Endodermal cell (in vitro differentiated cells): ENCODE measurements around the gene CLCN4. TPM values are rescaled to one million over a fixed set of nuclear protein-coding genes. Genes with fewer than 3 reads are reported as not detected.

Experiments used
- DNase-seq: peaks from one replicate; pipeline ENCODE4 v3.0.0-alpha.2; 2017
- H3K27ac ChIP-seq: 2 replicates; pipeline ENCODE4 v1.5.1; 2013; ENCODE audit warnings: mild to moderate bottlenecking, low read depth, low read length, moderate library complexity
- H3K27me3 ChIP-seq: 2 replicates; pipeline ENCODE4 v1.6.1; 2013; ENCODE audit warnings: mild to moderate bottlenecking, low read length, moderate library complexity; ENCODE audit not compliant: insufficient read depth, control insufficient read depth, poor library complexity, severe bottlenecking
- H3K36me3 ChIP-seq: 2 replicates; pipeline ENCODE4 v1.7.0; 2013; ENCODE audit warnings: mild to moderate bottlenecking, low read length, moderate library complexity; ENCODE audit not compliant: control insufficient read depth, insufficient read depth
- H3K4me1 ChIP-seq: one replicate; pipeline ENCODE4 v1.7.0; 2013; ENCODE audit warnings: low read length; ENCODE audit not compliant: control insufficient read depth, insufficient read depth
- H3K4me3 ChIP-seq: 2 replicates; pipeline ENCODE4 v1.5.1; 2013; ENCODE audit warnings: mild to moderate bottlenecking, low read length, moderate library complexity
- H3K9ac ChIP-seq: 2 replicates; pipeline ENCODE4 v1.6.1; 2013; ENCODE audit warnings: mild to moderate bottlenecking, low read length, moderate library complexity; ENCODE audit not compliant: poor library complexity, severe bottlenecking; ENCODE audit errors: extremely low read depth
- H3K9me3 ChIP-seq: 2 replicates; pipeline ENCODE4 v1.6.1; 2013; ENCODE audit warnings: mild to moderate bottlenecking, low read length, moderate library complexity; ENCODE audit not compliant: control insufficient read depth
- H3K27ac Mint-ChIP-seq: 2 replicates; pipeline ENCODE4 v1.8.0; 2020; ENCODE audit warnings: mixed read lengths
- H3K27me3 Mint-ChIP-seq: 2 replicates; pipeline ENCODE4 v1.8.0; 2021; ENCODE audit warnings: mild to moderate bottlenecking, mixed read lengths; ENCODE audit not compliant: insufficient read depth
- H3K36me3 Mint-ChIP-seq: 2 replicates; pipeline ENCODE4 v1.8.0; 2020; ENCODE audit warnings: low read depth, mixed read lengths
- H3K4me1 Mint-ChIP-seq: 2 replicates; pipeline ENCODE4 v1.8.0; 2020; ENCODE audit warnings: mixed read lengths
- H3K4me3 Mint-ChIP-seq: 2 replicates; pipeline ENCODE4 v1.8.0; 2020; ENCODE audit warnings: mild to moderate bottlenecking, moderate library complexity, mixed read lengths
- H3K9me3 Mint-ChIP-seq: 2 replicates; pipeline ENCODE4 v1.8.0; 2020; ENCODE audit warnings: mild to moderate bottlenecking, mixed read lengths
- WGBS, 2 experiments: methylation state at CpG; one replicate each; pipeline versions ENCODE4 v1.1.5 to v1.1.7; 2013; ENCODE audit warnings: missing lambda C conversion rate in 2 of 2, mixed read lengths in 1 of 2; ENCODE audit not compliant: insufficient coverage in 1 of 2, insufficient read length in 1 of 2; 5-methylcytosine and 5-hydroxymethylcytosine counted together
- total RNA-seq, 2 donors: library from RNA; stranded (reverse); fragmentation: NEBNext Ultra II Directional in 1 of 2; extraction: Animal tissue kit (Norgen Biotek cat#: 25700) in 1 of 2; gene quantifications; 2 replicates in 1 of 2; 3 replicates in 1 of 2; pipeline ENCODE4 v1.2.1, GENCODE V29; 2021
- TF ChIP-seq, protein P1 (sequence below): fragments of 200-600 bp; sonication (generic); conservative IDR thresholded peaks from 2 replicates; pipeline ENCODE4 v1.5.0; 2021; ENCODE audit warnings: antibody characterized with exemption, mild to moderate bottlenecking

Gene CLCN4
- total RNA-seq, 2 donors from 2014 or later = 3.7 to 4.4 TPM

DNA sequence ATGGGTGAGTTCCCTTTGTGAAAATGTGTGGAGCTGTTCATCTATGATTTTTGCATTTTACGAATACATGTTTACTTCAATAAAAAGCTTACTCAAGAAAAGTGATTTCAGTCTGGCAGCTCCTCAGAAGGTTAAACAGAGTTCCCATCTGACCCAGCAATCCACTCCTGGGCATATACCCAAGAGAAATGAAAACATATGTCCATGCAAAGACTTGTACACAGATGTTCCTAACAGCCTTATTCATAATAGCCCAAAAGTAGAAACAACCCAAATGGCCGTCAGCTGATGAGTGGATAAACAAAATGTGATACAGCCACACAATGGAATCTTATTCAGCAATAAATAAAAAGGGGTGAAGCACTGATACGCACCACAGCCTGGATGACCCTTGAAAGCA, 20.8 kb downstream of the CLCN4 start:
- no peak for DNase-seq
- Mint-ChIP-seq H3K4me1 (peaks cover 8% of the 10 kb centered on the region), H3K36me3 (peaks cover 2% of the 10 kb centered on the region), H3K27me3 (no peaks in the 10 kb centered on the region), H3K27ac (no peak overlapping the region), H3K9me3 (peaks cover 75% of the 10 kb centered on the region), H3K4me3 (no peak overlapping the region)
- 88% methylated on average over 3 of the region's 3 CpGs; no CpG with 5 or more reads in 1 of the 2 experiments for WGBS, 2 experiments
- H3K4me3 ChIP-seq = no peak overlapping the region
- no peaks in the 10 kb centered on the region for H3K36me3 ChIP-seq
- H3K27me3 ChIP-seq = no peaks in the 10 kb centered on the region
- TF ChIP-seq, protein P1, sequence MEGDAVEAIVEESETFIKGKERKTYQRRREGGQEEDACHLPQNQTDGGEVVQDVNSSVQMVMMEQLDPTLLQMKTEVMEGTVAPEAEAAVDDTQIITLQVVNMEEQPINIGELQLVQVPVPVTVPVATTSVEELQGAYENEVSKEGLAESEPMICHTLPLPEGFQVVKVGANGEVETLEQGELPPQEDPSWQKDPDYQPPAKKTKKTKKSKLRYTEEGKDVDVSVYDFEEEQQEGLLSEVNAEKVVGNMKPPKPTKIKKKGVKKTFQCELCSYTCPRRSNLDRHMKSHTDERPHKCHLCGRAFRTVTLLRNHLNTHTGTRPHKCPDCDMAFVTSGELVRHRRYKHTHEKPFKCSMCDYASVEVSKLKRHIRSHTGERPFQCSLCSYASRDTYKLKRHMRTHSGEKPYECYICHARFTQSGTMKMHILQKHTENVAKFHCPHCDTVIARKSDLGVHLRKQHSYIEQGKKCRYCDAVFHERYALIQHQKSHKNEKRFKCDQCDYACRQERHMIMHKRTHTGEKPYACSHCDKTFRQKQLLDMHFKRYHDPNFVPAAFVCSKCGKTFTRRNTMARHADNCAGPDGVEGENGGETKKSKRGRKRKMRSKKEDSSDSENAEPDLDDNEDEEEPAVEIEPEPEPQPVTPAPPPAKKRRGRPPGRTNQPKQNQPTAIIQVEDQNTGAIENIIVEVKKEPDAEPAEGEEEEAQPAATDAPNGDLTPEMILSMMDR = no peak
- no peaks in the 10 kb centered on the region for H3K4me1 ChIP-seq
- no peak overlapping the region for H3K27ac ChIP-seq
- H3K9me3 ChIP-seq = no peaks in the 10 kb centered on the region
- no peak overlapping the region for H3K9ac ChIP-seq

DNA sequence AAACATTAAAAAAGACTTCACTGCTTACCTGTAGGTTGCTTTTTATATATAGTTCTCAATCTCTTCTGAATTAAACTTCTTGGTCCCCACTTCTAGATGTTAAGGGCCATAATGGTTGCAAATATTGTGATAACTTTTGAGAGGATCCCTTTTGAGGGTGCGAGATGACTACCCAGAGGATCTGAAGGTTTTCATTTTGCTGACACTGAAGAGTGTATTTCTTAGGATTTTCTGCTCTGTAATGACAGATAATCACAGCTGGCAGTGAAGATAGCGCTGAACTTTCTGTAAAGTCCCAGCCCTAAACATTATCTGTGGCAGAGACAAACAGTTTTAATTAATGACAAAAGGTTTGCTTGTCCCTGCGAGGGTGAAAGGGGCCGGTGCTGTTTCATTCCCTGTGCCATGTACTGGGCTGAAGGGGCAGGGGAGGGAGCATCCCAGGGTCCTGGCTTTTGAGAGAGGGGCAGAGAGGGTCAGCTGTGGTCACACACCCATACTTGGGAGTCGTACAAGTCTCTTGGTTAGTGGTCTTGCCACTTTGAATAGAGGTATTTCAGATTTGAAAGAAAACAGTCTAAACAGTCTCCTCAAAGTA, 22.2 kb downstream of the CLCN4 start:
- H3K27ac ChIP-seq = no peak overlapping the region
- Mint-ChIP-seq H3K9me3 (peaks cover 70% of the 10 kb centered on the region), H3K27me3 (no peaks in the 10 kb centered on the region), H3K36me3 (no peaks in the 10 kb centered on the region), H3K4me1 (peaks cover 4% of the 10 kb centered on the region), H3K4me3 (no peak overlapping the region), H3K27ac (no peak overlapping the region)
- WGBS, 2 experiments = 83% methylated on average over 5 of the region's 5 CpGs; no CpG with 5 or more reads in 1 of the 2 experiments
- H3K9ac ChIP-seq = no peak overlapping the region
- DNase-seq = no peak
- H3K4me1 ChIP-seq = no peaks in the 10 kb centered on the region
- no peaks in the 10 kb centered on the region for H3K9me3 ChIP-seq
- no peaks in the 10 kb centered on the region for H3K27me3 ChIP-seq
- no peaks in the 10 kb centered on the region for H3K36me3 ChIP-seq
- TF ChIP-seq, protein P1 = no peak
- no peak overlapping the region for H3K4me3 ChIP-seq

DNA sequence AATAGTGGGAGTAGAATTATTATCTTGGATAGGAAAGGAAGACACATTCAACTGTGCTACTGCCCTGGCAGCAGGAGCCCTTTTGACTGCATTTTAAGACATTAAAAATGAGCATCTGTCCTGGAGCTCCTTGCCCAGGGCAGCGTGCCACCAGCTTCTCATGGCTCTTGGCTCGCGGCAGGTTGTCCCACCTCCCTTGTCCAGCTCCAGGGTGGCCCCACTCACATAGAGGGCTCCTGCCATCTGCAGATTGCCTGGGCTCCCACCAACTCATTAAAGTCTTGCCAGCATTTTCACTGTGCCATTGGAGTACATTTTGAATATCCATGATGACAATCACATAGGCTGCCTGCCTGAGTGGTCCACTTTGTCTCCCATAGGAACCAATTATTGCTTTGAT, 27.0 kb downstream of the CLCN4 start:
- DNase-seq = no peak
- Mint-ChIP-seq H3K4me3 (no peak overlapping the region), H3K27ac (no peak overlapping the region), H3K36me3 (no peaks in the 10 kb centered on the region), H3K9me3 (peaks cover 55% of the 10 kb centered on the region), H3K4me1 (peaks cover 3% of the 10 kb centered on the region), H3K27me3 (no peaks in the 10 kb centered on the region)
- Histone ChIP-seq H3K9me3 (no peaks in the 10 kb centered on the region), H3K36me3 (no peaks in the 10 kb centered on the region), H3K27ac (no peak overlapping the region), H3K27me3 (no peaks in the 10 kb centered on the region), H3K9ac (no peak overlapping the region), H3K4me3 (no peak overlapping the region), H3K4me1 (no peaks in the 10 kb centered on the region)
- TF ChIP-seq, protein P1 = no peak
- 93 to 96% methylated on average over 3 of the region's 3 CpGs for WGBS, 2 experiments
